Measurements from ENCODE around the gene MAP2K7. TPM values are rescaled to one million over a fixed set of nuclear protein-coding genes. Genes with fewer than 3 reads are reported as not detected.

The MAP2K7 gene
- total RNA-seq, 1 experiment from 2014 or later: 37.4 TPM

- Histone ChIP-seq H3K27me3 (replicated peaks; ENCODE audit: control insufficient read depth, insufficient read depth, low read length) (no peaks in the 10 kb centered on the region), H3K36me3 (ENCODE audit: control insufficient read depth, insufficient read depth, low read length) (no peaks in the 10 kb centered on the region), H3K4me1 (peaks cover 16% of the 10 kb centered on the region), H3K4me3 (ENCODE audit: low read depth, low read length) (peak within 1 kb of the TSS; percentile 63), H3K9me3 (no peaks in the 10 kb centered on the region)
- CTCF ChIA-PET: interaction anchor here (0.6 to 3.6 kb wide), 16 partner anchors 8 to 266 kb away, joined by 3 to 50 read pairs (median 6); partner anchors contain the start of genes MAP2K7 and TIMM44
- Mint-ChIP-seq H3K9me3 (ENCODE audit: unreplicated experiment) (no peaks in the 10 kb centered on the region), H3K36me3 (ENCODE audit: insufficient read depth, unreplicated experiment) (peaks cover 31% of the 10 kb centered on the region), H3K4me3 (ENCODE audit: unreplicated experiment) (peak within 1 kb of the TSS; percentile 87), H3K27me3 (ENCODE audit: insufficient read depth, unreplicated experiment) (no peaks in the 10 kb centered on the region), H3K4me1 (ENCODE audit: low read depth, unreplicated experiment) (peaks cover 7% of the 10 kb centered on the region), H3K27ac (ENCODE audit: unreplicated experiment) (peak within 1 kb of the TSS; percentile 83)
- peak; percentile 96 for DNase-seq
- TF ChIP-seq, protein P1, sequence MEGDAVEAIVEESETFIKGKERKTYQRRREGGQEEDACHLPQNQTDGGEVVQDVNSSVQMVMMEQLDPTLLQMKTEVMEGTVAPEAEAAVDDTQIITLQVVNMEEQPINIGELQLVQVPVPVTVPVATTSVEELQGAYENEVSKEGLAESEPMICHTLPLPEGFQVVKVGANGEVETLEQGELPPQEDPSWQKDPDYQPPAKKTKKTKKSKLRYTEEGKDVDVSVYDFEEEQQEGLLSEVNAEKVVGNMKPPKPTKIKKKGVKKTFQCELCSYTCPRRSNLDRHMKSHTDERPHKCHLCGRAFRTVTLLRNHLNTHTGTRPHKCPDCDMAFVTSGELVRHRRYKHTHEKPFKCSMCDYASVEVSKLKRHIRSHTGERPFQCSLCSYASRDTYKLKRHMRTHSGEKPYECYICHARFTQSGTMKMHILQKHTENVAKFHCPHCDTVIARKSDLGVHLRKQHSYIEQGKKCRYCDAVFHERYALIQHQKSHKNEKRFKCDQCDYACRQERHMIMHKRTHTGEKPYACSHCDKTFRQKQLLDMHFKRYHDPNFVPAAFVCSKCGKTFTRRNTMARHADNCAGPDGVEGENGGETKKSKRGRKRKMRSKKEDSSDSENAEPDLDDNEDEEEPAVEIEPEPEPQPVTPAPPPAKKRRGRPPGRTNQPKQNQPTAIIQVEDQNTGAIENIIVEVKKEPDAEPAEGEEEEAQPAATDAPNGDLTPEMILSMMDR (IDR thresholded peaks at IDR 0.05; ENCODE audit: insufficient read depth in 1 of 2, low read depth in 1 of 2, low read length in 1 of 2, severe bottlenecking in 1 of 2, unreplicated experiment in 1 of 2): no peak
- BruUV-seq (replicated peaks): TSS peak; percentile 41
- POLR2A ChIA-PET: interaction anchor here (0.6 to 2.3 kb wide), 9 partner anchors 9 to 398 kb away, joined by 3 to 69 read pairs (median 8); partner anchors contain the start of genes ELAVL1, LRRC8E, MAP2K7 and MCOLN1
- intact Hi-C loops (cut with micrococcal nuclease; ENCODE audit: unreplicated experiment): loop anchor here (1.0 kb wide), 1 partner anchor 51 kb away; no protein-coding TSS in a partner anchor
These were observed 16.2 kb downstream of the MAP2K7 start, which contains the start of gene SNAPC2 for GRCh38 chr19:7919610-7920518. Gene SNAPC2, plus strand, starts transcription at chr19:7920338. Its CDS starts 29 bp downstream, at chr19:7920367.

- Histone ChIP-seq H3K4me3 (ENCODE audit: low read depth, low read length) (peak overlapping the region; percentile 63), H3K4me1 (peaks cover 16% of the 10 kb centered on the region), H3K9me3 (no peaks in the 10 kb centered on the region), H3K27me3 (replicated peaks; ENCODE audit: control insufficient read depth, insufficient read depth, low read length) (no peaks in the 10 kb centered on the region), H3K36me3 (ENCODE audit: control insufficient read depth, insufficient read depth, low read length) (no peaks in the 10 kb centered on the region)
- Mint-ChIP-seq H3K4me1 (ENCODE audit: low read depth, unreplicated experiment) (peaks cover 7% of the 10 kb centered on the region), H3K9me3 (ENCODE audit: unreplicated experiment) (no peaks in the 10 kb centered on the region), H3K27me3 (ENCODE audit: insufficient read depth, unreplicated experiment) (no peaks in the 10 kb centered on the region), H3K27ac (ENCODE audit: unreplicated experiment) (peak overlapping the region; percentile 83), H3K4me3 (ENCODE audit: unreplicated experiment) (peak overlapping the region; percentile 87), H3K36me3 (ENCODE audit: insufficient read depth, unreplicated experiment) (peaks cover 33% of the 10 kb centered on the region)
- TF ChIP-seq, protein P1 (IDR thresholded peaks at IDR 0.05; ENCODE audit: insufficient read depth in 1 of 2, low read depth in 1 of 2, low read length in 1 of 2, severe bottlenecking in 1 of 2, unreplicated experiment in 1 of 2): no peak
- peak; percentile 94 to 96 for DNase-seq
- POLR2A ChIA-PET: interaction anchor here (0.6 to 2.3 kb wide), 7 partner anchors 8 to 399 kb away, joined by 3 to 69 read pairs (median 12); partner anchors contain the start of genes MAP2K7, MCOLN1 and TIMM44
- CTCF ChIA-PET: interaction anchor here (0.6 to 3.6 kb wide), 17 partner anchors 9 to 265 kb away, joined by 3 to 50 read pairs (median 5); partner anchors contain the start of genes MAP2K7 and TIMM44
- no TSS peak for BruUV-seq (replicated peaks)
- intact Hi-C loops (cut with micrococcal nuclease; ENCODE audit: unreplicated experiment): loop anchor here (1.0 kb wide), 1 partner anchor 51 kb away; no protein-coding TSS in a partner anchor
These were observed 17.0 kb downstream of the MAP2K7 start for GRCh38 chr19:7920519-7921301.
